IPS DF 6.9 (cell line): ENCODE results near the gene CLCN1.

ENCODE experiments used
- DNase-seq: peaks from one replicate; pipeline ENCODE4 v3.0.0-alpha.2; 2013; ENCODE audit warnings: low read depth, low spot score
- H3K27ac ChIP-seq: one replicate; pipeline ENCODE4 v1.5.1; 2013; ENCODE audit warnings: low read length, control low read depth
- H3K27me3 ChIP-seq: 2 replicates; pipeline ENCODE4 v1.6.1; 2013; ENCODE audit warnings: mild to moderate bottlenecking, low read length; ENCODE audit not compliant: control insufficient read depth, insufficient read depth
- H3K36me3 ChIP-seq: 2 replicates; pipeline ENCODE4 v1.6.1; 2013; ENCODE audit warnings: low read length; ENCODE audit not compliant: control insufficient read depth, insufficient read depth
- H3K4me1 ChIP-seq: 2 replicates; pipeline ENCODE4 v1.6.1; 2013; ENCODE audit warnings: low read length; ENCODE audit not compliant: control insufficient read depth, insufficient read depth
- H3K4me3 ChIP-seq: 2 replicates; pipeline ENCODE4 v1.5.1; 2013; ENCODE audit warnings: mild to moderate bottlenecking, low read length
- H3K9me3 ChIP-seq: 2 replicates; pipeline ENCODE4 v1.6.1; 2013; ENCODE audit warnings: low read length, inconsistent platforms; ENCODE audit not compliant: control insufficient read depth, insufficient read depth
- WGBS: extraction: QIAGEN DNeasy Blood & Tissue Kit; methylation state at CpG from one replicate; pipeline ENCODE4 v1.1.7; 2013; ENCODE audit warnings: mixed read lengths, missing lambda C conversion rate; ENCODE audit not compliant: insufficient read length, insufficient coverage; 5-methylcytosine and 5-hydroxymethylcytosine counted together

Gene CLCN1

DNA sequence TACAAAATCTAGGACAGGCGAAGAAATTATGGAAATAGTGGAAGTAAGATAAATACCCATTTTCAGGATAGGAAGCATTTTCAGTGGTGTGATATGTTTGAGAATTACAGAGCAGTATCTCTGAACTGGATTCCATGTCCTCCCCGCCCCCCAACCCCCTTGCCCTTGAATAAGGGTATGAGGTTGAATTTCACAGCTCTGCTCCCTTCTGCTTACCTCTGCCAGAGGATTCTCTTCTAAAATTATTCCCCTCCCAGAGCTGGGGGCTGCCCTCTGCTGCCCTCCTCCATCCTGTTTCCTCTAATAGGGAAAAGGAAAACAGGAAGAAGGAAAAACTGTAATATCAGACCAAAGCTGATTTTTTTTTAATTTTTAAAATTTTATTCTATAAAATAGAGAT is 7.3 kb upstream of the CLCN1 start:
- DNase-seq = no peak
- H3K36me3 ChIP-seq = peaks cover 14% of the 10 kb centered on the region
- H3K4me3 ChIP-seq = no peak overlapping the region
- no CpG with 5 or more reads among the region's 2 CpGs for WGBS
- H3K27me3 ChIP-seq = no peaks in the 10 kb centered on the region
- H3K4me1 ChIP-seq = no peaks in the 10 kb centered on the region
- H3K27ac ChIP-seq = no peak overlapping the region
- no peaks in the 10 kb centered on the region for H3K9me3 ChIP-seq

DNA sequence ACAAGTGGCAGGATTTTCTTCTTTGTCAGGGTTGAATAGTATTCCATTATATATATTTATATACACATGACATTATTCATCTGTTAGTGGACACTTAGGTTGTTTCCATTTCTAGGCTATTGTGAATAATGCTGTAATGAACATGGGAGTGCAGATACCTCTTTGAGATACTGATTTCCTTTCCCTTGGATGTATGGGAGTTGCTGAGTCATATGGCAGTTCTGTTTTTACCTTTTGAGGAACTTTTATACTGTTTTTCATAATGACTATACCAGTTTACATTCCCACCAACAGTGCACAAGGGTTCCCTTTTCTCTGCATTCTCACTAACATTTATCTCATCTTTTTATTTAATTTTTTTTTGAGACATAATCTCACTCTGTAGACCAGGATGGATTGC is 1.8 kb upstream of the CLCN1 start:
- no peaks in the 10 kb centered on the region for H3K9me3 ChIP-seq
- no peaks in the 10 kb centered on the region for H3K27me3 ChIP-seq
- no peaks in the 10 kb centered on the region for H3K36me3 ChIP-seq
- DNase-seq = no peak
- H3K4me1 ChIP-seq = no peaks in the 10 kb centered on the region
- no peak overlapping the region for H3K4me3 ChIP-seq
- no peak overlapping the region for H3K27ac ChIP-seq

DNA sequence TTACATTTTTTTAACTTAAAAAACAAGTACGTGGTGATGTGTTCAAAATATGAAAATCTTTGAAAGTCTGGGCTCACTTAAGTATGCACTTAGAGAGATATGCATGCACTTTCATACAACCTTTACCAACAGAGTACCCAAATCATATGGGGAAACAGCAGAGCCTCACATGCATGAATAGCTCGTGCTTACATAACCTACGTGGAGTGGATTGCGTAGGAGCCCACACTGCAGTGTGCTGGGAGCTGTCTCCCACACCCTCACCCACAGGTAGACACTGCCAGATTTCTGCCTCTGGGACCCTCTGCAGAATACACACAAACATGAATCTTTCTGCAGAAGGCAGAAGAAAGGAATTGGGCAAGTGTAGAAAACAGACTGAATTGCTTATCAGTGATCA is 581 bp downstream of the CLCN1 start:
- Histone ChIP-seq H3K27me3 (no peaks in the 10 kb centered on the region), H3K9me3 (no peaks in the 10 kb centered on the region), H3K27ac (no peak overlapping the region), H3K36me3 (no peaks in the 10 kb centered on the region), H3K4me3 (no peak overlapping the region), H3K4me1 (no peaks in the 10 kb centered on the region)
- WGBS = no CpG with 5 or more reads among the region's 4 CpGs
- DNase-seq = no peak

DNA sequence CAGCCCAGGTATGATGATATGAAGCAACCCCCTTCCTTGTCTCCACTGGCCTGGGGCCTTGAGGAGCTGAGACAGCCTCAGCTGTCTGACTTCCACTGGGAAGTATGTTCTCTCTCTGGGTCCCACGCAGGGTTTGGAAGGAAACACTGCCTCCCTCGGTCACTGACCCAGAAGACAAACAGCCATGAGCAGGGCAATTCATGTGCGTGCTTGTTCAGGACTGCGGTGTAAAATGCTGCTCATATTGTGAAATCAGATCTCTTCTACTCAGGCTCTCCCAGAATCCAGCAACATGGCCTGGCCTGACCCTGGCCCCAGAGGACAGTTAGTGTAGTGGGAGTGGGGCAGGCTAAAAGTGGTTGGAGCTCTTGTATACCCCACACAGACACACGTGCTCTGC is 2.8 kb downstream of the CLCN1 start:
- H3K36me3 ChIP-seq = no peaks in the 10 kb centered on the region
- H3K27me3 ChIP-seq = no peaks in the 10 kb centered on the region
- no peaks in the 10 kb centered on the region for H3K4me1 ChIP-seq
- no CpG with 5 or more reads among the region's 5 CpGs for WGBS
- H3K27ac ChIP-seq = no peak overlapping the region
- H3K9me3 ChIP-seq = no peaks in the 10 kb centered on the region
- H3K4me3 ChIP-seq = no peak overlapping the region
- no peak for DNase-seq

DNA sequence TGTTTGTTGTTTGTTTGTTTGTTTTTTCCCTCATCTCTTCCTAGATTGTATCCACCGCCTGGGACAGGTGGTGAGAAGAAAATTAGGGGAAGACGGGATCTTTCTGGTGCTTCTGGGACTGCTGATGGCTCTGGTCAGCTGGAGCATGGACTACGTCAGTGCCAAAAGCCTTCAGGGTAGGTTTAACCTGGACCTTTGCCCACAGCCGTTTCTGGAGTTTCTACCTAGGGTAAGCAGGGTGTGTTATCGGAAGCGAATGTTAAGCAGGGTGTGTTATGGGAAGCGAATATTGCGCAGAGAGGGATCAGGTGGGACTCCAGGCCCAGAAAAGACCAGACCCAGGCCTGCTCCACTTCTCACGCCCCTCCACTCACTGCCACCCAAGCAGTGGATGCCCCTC is 4.7 kb downstream of the CLCN1 start:
- H3K4me1 ChIP-seq = no peaks in the 10 kb centered on the region
- H3K27ac ChIP-seq = no peak overlapping the region
- WGBS = no CpG with 5 or more reads among the region's 9 CpGs
- H3K4me3 ChIP-seq = no peak overlapping the region
- no peaks in the 10 kb centered on the region for H3K9me3 ChIP-seq
- DNase-seq = no peak
- H3K27me3 ChIP-seq = no peaks in the 10 kb centered on the region
- no peaks in the 10 kb centered on the region for H3K36me3 ChIP-seq

DNA sequence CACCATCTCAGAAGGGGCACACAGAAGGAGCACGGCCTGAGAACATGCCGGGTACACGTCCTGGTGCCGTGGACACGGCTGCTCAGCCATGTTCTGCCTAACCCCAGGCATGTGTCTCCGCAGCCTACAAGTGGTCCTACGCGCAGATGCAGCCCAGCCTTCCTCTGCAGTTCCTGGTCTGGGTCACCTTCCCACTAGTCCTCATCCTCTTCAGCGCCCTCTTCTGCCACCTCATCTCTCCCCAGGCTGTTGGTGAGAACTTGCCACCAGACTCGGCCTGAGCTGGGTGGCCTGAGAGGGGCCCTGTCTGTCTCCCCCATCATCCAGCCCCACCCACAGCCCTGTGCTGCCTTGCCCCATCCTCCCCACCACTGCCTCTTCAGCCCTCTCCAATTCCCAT is 5.3 kb downstream of the CLCN1 start:
- Histone ChIP-seq H3K4me1 (no peaks in the 10 kb centered on the region), H3K27ac (no peak overlapping the region), H3K9me3 (no peaks in the 10 kb centered on the region), H3K36me3 (no peaks in the 10 kb centered on the region), H3K27me3 (no peaks in the 10 kb centered on the region), H3K4me3 (no peak overlapping the region)
- no peak for DNase-seq
- WGBS = no CpG with 5 or more reads among the region's 10 CpGs

DNA sequence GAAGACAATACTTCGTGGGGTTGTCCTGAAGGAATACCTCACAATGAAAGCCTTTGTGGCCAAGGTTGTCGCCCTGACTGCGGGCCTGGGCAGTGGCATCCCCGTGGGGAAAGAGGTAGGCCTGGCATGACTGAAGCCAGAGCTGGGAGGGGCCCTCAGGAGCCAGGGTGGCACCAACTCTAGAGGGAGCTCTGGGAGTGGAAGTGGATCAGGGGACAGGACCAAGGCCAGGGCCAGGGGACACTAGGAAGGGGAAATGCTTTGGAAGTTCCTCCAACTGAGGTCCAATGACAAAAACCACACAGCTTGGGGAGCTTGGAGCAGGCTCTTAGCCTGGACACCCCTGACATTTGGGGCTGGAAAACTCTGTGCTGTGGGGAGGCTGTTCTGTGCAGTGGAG is 5.8 kb downstream of the CLCN1 start:
- no peak overlapping the region for H3K27ac ChIP-seq
- WGBS = no CpG with 5 or more reads among the region's 4 CpGs
- no peak for DNase-seq

DNA sequence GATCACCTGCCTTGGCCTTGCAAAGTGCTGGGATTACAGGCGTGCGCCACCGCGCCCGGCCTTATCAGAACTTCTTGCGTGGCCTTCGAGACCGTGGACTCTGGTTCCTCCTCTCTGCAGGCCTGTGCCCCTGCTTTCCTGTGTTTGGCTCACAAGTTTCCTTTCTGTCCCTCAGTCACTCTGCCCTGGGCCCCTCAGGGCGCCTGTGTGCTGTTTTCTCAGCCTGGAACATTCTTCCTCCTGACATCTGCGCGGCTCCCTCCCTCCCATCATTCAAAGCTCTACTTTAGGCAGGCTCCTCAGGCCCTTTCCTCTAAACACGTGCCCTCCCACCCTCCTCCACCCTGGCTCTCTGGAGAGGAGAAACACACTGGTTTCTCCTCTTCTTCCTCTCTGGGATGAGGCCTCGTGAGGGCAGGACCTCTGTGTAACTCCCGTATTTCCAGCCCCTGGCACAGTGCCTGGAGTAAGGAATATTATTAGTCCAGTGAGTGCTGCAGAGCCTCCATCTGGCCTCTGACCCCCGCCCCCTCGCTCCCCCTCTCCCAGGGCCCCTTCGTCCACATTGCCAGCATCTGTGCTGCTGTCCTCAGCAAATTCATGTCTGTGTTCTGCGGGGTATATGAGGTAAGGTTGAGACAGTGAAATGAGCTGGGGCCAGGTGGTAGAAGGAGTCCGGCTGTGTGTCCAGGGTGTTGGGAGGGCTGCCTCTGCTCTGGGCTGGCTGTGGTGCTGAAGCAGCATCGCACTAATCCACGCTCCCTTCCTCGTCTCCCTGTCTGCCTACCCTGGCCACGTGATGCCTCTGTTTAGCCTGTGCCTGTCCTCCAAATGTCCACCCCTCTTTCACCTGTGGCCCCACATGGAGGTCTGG is 7.1 kb downstream of the CLCN1 start:
- no peaks in the 10 kb centered on the region for H3K36me3 ChIP-seq
- H3K27me3 ChIP-seq = no peaks in the 10 kb centered on the region
- no peak overlapping the region for H3K27ac ChIP-seq
- H3K4me3 ChIP-seq = no peak overlapping the region
- no peaks in the 10 kb centered on the region for H3K4me1 ChIP-seq
- WGBS = no CpG with 5 or more reads among the region's 23 CpGs
- H3K9me3 ChIP-seq = no peaks in the 10 kb centered on the region
- DNase-seq = no peak

More for the DNA sequence above, 5.8 kb downstream of the CLCN1 start:
- H3K36me3 ChIP-seq = no peaks in the 10 kb centered on the region
- no peaks in the 10 kb centered on the region for H3K4me1 ChIP-seq
- no peak overlapping the region for H3K4me3 ChIP-seq
- H3K9me3 ChIP-seq = no peaks in the 10 kb centered on the region
- H3K27me3 ChIP-seq = no peaks in the 10 kb centered on the region

DNA sequence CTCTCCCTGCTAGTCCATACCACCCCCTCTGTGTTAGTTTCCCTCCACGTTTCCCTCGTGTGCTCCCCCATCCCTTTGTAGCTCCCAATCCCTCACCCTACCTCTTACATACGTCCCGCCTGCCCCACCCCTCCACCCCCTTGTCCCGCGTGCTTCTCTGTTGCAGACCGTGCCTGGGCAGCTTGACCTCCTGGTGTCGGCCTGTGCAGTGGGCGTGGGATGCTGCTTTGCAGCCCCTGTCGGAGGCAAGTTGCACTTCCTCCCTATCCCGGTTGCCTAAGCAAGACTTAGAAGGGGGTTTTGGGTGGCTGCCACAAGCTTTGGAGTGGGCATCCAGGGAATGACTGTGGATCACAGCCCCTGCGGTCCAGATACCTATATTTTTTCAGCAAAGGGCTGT is 7.7 kb downstream of the CLCN1 start:
- no peaks in the 10 kb centered on the region for H3K27me3 ChIP-seq
- H3K36me3 ChIP-seq = no peaks in the 10 kb centered on the region
- no peak overlapping the region for H3K27ac ChIP-seq
- H3K9me3 ChIP-seq = no peaks in the 10 kb centered on the region
- H3K4me1 ChIP-seq = no peaks in the 10 kb centered on the region
- WGBS = no CpG with 5 or more reads among the region's 12 CpGs
- no peak overlapping the region for H3K4me3 ChIP-seq
- no peak for DNase-seq

DNA sequence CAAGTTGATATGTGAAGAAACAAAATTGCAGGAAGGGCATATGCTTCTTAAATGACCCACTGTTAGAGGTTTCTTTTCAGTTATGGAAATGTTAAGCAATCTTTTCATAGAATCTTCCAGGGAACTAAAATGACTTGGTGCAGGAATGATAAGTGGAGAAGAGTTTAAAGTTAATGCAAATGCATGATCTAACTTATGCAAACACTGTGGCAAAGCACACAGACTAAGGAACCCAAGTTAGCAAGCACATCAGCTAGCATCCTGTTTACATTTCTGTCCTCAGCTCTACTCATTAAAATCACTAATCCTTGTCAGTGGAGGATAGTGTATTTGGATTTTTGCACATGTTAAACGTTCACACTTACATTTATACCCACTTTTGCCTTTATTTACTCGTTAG is 9.3 kb downstream of the CLCN1 start:
- DNase-seq = no peak
- no peaks in the 10 kb centered on the region for H3K27me3 ChIP-seq
- no peaks in the 10 kb centered on the region for H3K4me1 ChIP-seq
- H3K36me3 ChIP-seq = no peaks in the 10 kb centered on the region
- no peak overlapping the region for H3K27ac ChIP-seq
- H3K4me3 ChIP-seq = no peak overlapping the region
- no CpG with 5 or more reads among the region's 2 CpGs for WGBS
- no peaks in the 10 kb centered on the region for H3K9me3 ChIP-seq

DNA sequence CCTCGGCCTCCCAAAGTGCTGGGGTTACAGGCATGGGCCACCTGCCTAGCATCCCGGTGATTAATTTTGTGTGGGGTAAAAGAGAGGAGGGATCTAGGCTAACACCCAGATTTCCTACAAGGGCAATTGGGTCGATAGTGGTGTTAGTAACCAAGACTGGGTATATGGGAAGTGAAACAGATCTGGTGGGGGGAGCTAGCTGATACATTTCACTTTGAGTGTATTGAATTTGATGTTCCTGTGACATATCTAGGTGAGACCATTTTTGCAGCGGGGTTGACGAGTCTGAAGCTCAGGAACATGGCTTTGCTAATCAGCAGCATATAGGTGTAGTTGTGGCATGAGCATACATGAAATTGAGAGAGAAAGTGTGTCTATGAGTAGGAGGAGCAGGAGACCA is 12.0 kb downstream of the CLCN1 start:
- Histone ChIP-seq H3K27ac (no peak overlapping the region), H3K27me3 (no peaks in the 10 kb centered on the region), H3K9me3 (no peaks in the 10 kb centered on the region), H3K4me1 (no peaks in the 10 kb centered on the region), H3K36me3 (no peaks in the 10 kb centered on the region), H3K4me3 (no peak overlapping the region)
- DNase-seq = no peak
- WGBS = no CpG with 5 or more reads among the region's 5 CpGs
